ENCODE results near the gene CD177.

The CD177 gene, protein sequence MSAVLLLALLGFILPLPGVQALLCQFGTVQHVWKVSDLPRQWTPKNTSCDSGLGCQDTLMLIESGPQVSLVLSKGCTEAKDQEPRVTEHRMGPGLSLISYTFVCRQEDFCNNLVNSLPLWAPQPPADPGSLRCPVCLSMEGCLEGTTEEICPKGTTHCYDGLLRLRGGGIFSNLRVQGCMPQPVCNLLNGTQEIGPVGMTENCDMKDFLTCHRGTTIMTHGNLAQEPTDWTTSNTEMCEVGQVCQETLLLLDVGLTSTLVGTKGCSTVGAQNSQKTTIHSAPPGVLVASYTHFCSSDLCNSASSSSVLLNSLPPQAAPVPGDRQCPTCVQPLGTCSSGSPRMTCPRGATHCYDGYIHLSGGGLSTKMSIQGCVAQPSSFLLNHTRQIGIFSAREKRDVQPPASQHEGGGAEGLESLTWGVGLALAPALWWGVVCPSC

DNA sequence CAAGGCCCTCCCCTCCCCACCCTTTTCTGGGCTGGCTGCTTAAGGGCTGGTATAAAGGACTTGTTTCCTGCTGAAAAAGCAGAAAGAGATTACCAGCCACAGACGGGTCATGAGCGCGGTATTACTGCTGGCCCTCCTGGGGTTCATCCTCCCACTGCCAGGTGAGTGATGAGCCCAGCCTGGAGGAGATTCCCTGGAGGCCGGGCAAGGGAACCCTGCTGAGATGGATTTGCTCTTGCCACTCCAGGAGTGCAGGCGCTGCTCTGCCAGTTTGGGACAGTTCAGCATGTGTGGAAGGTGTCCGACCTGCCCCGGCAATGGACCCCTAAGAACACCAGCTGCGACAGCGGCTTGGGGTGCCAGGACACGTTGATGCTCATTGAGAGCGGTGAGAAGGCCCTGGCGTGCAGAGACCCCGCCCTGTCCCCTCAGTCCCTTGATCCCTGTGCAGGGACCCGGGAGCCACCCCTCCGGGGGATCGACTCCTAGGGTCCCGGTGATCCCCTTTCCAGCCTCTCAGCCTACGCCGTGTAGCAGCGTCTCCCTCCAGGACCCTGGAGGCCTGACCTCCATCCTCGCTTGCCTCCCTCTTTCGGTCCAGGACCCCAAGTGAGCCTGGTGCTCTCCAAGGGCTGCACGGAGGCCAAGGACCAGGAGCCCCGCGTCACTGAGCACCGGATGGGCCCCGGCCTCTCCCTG is at the start of gene CD177:
Gene CD177, plus strand, starts transcription at position 81 of the 699 bp plus-strand sequence. Its CDS starts 29 bp downstream, at position 110.
- ATAC-seq (no peak), DNase-seq (no peak)
- Mint-ChIP-seq H3K4me3 (no peak within 1 kb of the TSS), H3K36me3 (ENCODE audit: low read depth) (no peaks in the 10 kb centered on the region), H3K4me1 (no peaks in the 10 kb centered on the region), H3K9me3 (no peaks in the 10 kb centered on the region), H3K27me3 (no peaks in the 10 kb centered on the region), H3K27ac (no peak within 1 kb of the TSS)

DNA sequence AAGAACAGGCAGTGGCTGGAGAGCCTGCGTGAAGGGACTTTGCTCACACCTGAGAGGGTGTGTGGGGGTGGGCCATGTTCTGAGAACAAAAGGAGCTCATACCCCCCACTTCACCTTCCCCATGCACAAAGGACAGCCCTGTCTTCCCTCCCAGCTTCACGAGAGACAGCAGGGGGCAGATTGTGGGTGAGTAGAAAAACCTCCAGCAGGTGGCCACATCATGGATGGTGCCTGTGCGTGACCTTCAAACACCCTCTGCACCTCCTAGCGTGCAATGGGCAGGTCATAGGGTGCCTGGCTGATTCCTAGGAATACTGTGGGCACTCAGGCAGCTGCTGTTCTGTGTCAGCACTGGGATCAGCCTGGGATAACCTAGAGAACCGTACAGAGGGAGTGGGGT is 47.8 kb upstream of the CD177 start:
- Mint-ChIP-seq H3K27ac (no peak overlapping the region), H3K27me3 (peaks cover 12% of the 10 kb centered on the region), H3K4me1 (no peaks in the 10 kb centered on the region), H3K4me3 (no peak overlapping the region), H3K36me3 (ENCODE audit: low read depth) (no peaks in the 10 kb centered on the region), H3K9me3 (no peaks in the 10 kb centered on the region)
- no peak for ATAC-seq
- DNase-seq: no peak

DNA sequence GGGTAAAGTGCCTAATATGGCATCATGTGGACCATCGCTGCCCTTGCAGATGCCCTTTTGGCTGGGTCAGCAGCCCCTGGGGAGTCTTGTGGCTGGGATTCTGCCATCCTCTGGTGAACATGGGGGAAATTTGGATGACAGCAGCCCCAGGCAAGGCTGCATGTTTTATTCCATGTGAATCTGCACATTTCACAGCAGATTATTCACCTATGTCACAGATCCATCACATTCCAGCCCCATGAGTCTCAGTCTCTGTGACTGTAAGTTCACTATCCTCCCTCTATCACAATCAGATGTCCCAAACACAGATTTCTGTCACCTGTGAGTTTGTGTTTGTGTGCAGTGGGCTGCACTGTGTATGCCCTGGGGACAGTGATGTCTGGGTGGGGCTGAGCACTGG is 47.4 kb upstream of the CD177 start:
- Mint-ChIP-seq H3K9me3 (no peaks in the 10 kb centered on the region), H3K4me1 (no peaks in the 10 kb centered on the region), H3K27me3 (peaks cover 12% of the 10 kb centered on the region), H3K27ac (no peak overlapping the region), H3K36me3 (ENCODE audit: low read depth) (no peaks in the 10 kb centered on the region), H3K4me3 (no peak overlapping the region)
- ATAC-seq: no peak
- no peak for DNase-seq

DNA sequence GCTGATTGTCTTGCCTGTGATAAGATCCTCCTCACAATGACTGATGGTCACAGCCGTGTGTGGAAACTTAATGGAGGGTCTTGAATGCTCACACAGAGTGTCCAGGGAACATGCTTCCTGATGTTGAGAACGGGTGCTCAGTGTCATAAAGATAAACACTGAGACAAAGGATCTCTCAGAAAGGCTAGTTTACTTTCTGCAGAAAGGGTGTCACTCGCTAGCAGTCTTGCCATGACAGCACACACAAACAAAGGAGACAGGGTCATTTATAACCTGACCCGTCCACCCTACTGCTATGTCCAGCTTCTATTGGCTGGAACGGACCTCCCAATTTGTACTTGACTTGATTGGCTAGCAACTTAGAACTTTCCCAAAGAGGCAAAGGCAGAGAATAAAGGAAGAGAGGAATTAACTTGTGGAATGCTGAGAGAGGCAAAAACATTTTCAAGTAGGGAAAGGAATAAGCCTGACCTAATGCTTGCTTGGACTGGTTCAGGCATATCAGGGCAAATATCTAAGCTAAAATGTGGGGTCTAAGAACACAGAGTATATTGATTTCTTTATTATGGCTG is 45.2 kb upstream of the CD177 start:
- Mint-ChIP-seq H3K27me3 (peaks cover 12% of the 10 kb centered on the region), H3K4me1 (no peaks in the 10 kb centered on the region), H3K4me3 (no peak overlapping the region), H3K9me3 (no peaks in the 10 kb centered on the region), H3K36me3 (ENCODE audit: low read depth) (no peaks in the 10 kb centered on the region), H3K27ac (no peak overlapping the region)
- no peak for DNase-seq
- ATAC-seq: no peak

DNA sequence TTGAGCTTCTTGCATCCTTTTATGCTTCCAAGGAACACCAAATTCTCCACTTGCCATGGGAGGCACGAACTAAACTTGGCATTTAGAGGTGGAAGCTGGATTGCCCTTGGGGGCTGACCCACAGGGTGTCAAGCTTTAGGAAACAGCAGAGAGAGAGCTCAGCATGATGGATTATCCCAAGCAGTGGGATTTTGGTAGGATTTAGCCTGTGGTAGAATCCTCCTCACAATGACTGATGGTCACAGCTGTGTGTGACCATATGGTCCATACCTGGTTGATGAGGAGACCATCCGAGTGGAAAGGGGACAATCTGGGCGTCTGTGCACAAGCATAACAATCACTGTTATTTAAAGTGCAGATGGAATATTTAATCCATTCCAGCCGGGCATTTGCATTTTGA is 44.0 kb upstream of the CD177 start:
- no peak overlapping the region for H3K4me3 Mint-ChIP-seq
- peaks cover 9% of the 10 kb centered on the region for H3K27me3 Mint-ChIP-seq
- no peaks in the 10 kb centered on the region for H3K36me3 Mint-ChIP-seq (ENCODE audit: low read depth)
- no peak for ATAC-seq
- H3K9me3 Mint-ChIP-seq: no peaks in the 10 kb centered on the region
- DNase-seq: no peak
- no peaks in the 10 kb centered on the region for H3K4me1 Mint-ChIP-seq
- H3K27ac Mint-ChIP-seq: no peak overlapping the region

DNA sequence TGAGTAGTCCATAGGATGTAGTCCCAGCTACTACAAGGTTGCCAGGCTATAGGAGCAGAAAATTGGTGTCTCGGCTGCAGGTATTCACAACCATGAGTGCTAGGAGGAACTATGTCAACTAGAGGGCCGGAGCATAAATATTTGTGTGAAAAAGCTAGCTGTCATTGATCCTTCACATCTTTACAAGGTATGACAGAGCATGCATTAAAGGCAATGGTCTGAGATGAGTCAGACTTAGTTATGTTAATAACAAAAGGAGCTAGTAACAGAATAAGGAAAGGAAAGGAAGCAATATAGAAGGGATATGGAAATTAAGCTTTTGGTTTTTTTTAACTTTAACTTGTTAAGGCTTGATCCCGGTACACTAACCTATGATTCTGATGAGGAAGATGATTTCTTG is 43.3 kb upstream of the CD177 start:
- no peaks in the 10 kb centered on the region for H3K36me3 Mint-ChIP-seq (ENCODE audit: low read depth)
- no peak for ATAC-seq
- no peaks in the 10 kb centered on the region for H3K9me3 Mint-ChIP-seq
- no peaks in the 10 kb centered on the region for H3K4me1 Mint-ChIP-seq
- H3K27me3 Mint-ChIP-seq: peaks cover 9% of the 10 kb centered on the region
- no peak for DNase-seq
- H3K27ac Mint-ChIP-seq: no peak overlapping the region
- H3K4me3 Mint-ChIP-seq: no peak overlapping the region

DNA sequence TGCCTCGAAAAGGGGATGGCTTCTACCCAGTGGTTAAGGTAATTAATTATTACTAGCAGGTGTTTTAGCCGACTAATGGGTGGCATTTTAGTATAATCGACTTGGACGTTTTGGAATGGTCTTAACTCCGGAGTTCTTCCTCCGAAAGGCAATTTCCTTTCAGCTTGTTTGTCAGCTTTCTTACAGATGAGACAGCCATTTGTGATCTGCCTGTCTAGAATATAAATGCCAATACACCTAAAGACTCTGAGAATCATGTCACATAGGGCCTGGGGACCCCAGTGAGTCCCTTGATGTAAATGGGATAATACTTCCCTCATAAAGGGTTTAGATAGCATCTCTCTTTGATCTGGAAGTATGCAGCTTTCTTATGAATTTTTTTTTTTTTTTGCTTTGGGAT is 42.2 kb upstream of the CD177 start:
- DNase-seq: no peak
- no peak for ATAC-seq
- Mint-ChIP-seq H3K27me3 (peaks cover 9% of the 10 kb centered on the region), H3K4me1 (no peaks in the 10 kb centered on the region), H3K27ac (no peak overlapping the region), H3K4me3 (no peak overlapping the region), H3K9me3 (no peaks in the 10 kb centered on the region), H3K36me3 (ENCODE audit: low read depth) (no peaks in the 10 kb centered on the region)

DNA sequence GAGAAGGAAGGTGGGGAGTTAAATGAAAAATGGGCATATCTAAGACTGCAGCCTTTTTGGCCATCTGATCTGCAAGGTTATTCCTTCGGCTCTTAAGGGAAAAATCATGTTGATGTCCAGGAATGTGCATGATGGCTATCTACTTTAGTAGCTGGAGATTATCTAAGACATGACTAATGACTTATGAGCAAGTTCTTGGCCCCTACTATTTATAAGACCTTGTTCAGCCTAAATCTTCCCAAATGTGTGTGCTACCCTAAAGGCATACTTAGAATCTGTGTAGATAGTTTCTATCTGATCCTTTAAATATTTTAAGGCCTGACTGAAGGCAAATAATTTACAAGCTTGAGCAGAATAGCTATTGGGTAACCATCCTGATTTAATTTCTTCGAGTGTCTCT is 41.8 kb upstream of the CD177 start:
- Mint-ChIP-seq H3K4me3 (no peak overlapping the region), H3K4me1 (no peaks in the 10 kb centered on the region), H3K9me3 (no peaks in the 10 kb centered on the region), H3K36me3 (ENCODE audit: low read depth) (no peaks in the 10 kb centered on the region), H3K27ac (no peak overlapping the region), H3K27me3 (peaks cover 12% of the 10 kb centered on the region)
- no peak for ATAC-seq
- DNase-seq: no peak

DNA sequence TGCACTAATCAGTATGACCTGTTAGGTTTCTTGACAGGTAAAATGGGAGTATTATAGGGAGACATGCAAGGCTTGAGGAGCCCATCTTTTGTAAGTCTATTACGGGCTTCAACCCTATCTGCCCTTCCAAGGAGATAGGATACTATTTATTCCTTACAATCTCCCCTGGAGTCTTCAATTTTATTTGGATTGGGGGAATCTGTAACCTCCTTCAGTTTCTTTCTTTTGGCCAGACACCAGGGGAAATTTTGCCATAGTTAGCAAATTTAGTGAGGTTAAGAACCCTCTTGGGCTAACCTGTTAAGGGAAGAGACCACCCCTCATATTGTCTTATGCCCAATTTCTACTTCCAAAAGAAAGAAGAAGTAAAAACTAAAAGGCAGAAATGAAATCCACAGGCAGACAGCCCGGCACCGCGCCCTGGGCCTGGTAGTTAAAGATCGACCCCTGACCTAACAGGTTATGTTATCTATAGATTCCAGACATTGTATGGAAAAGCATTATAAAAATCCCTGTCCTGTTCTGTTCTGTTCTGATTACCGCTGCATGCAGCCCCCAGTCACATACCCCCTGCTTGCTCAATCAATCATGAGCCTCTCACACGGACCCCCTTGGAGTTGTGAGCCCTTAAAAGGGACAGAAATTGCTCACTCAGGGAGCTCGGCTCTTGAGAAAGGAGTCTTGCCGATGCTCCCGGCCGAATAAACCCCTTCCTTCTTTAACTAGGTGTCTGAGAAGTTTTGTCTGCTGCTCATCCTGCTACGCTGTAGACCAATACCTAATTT is 39.6 kb upstream of the CD177 start:
- ATAC-seq (no peak), DNase-seq (no peak)
- Mint-ChIP-seq H3K36me3 (ENCODE audit: low read depth) (no peaks in the 10 kb centered on the region), H3K4me3 (no peak overlapping the region), H3K27ac (no peak overlapping the region), H3K9me3 (no peaks in the 10 kb centered on the region), H3K27me3 (peaks cover 8% of the 10 kb centered on the region), H3K4me1 (no peaks in the 10 kb centered on the region)

DNA sequence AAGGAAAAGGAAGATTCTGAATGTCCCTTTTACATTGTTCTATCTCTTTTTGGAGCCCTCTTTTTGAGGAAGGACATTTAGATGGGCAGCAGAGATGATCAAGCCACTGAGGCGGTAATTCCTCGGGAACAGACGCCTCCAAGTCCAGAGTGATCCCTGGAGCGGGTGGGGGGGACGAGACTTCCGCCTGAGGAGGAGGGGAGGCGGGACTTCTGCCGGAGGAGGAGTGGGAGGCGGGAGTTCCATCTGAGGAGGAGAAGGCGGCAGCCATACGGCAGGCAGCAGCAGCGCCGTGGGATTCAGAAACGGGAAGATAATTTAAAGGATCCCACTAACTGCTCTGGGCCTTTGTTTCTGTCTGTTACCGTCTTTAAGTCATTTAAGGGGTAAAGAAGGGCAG is 37.6 kb upstream of the CD177 start:
- Mint-ChIP-seq H3K9me3 (no peaks in the 10 kb centered on the region), H3K27me3 (peaks cover 3% of the 10 kb centered on the region), H3K36me3 (ENCODE audit: low read depth) (no peaks in the 10 kb centered on the region), H3K27ac (no peak overlapping the region), H3K4me3 (no peak overlapping the region), H3K4me1 (no peaks in the 10 kb centered on the region)
- DNase-seq (no peak), ATAC-seq (no peak)

DNA sequence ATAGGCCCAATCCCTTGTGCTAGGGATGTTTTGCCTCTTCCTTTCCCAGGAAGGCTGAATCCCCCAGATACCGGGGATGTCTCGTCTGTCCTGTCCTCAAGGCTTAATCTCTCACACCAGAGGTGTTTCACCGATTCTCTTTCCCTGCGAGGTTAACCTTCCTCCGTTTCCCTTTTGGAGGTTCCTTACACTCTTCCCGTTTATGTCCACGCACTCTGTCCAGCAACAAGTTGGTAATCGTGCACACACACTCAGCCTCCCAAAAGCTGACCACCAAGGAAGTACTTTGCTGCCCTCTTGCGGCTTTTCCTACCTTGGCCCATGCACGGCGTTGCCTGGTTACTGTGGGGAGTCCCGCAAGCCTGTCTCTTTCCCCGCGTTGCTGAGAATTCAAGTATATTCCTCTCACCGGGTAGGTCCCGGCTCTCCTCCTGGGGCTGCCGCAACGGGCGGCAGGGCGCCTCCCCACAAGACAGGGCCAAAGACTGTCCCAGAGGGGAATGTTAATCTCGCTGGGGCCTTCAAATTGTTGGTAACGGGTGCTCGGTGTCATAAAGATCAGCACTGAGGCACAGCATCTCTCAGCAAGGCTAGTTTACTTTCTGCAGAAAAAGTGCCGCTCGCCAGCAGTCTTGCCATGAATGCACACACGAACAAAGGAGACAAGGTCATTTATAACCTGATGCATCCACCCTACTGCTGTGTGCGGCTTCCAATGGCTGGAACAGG is 36.7 kb upstream of the CD177 start:
- Mint-ChIP-seq H3K9me3 (no peaks in the 10 kb centered on the region), H3K27me3 (peaks cover 3% of the 10 kb centered on the region), H3K36me3 (ENCODE audit: low read depth) (no peaks in the 10 kb centered on the region), H3K4me1 (no peaks in the 10 kb centered on the region), H3K4me3 (no peak overlapping the region), H3K27ac (no peak overlapping the region)
- no peak for ATAC-seq
- DNase-seq: no peak

DNA sequence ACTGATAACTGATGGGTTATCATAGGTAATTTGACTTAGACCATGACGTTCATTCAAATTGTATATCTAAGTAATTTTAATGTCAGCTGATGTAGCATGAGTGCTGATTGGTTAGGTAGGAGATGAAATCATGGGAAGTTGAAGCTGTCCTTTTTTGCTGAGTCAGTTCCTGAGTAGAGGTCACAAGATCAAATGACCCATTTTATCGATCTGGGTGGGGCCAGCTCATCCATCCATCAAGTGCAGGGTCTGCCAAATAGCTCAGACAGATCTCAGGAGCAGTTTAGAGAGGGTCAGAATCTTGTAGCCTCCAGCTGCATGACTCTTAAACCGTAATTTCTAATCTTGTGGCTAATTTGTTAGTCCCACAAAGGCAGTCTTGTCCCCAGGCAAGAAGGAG is 35.3 kb upstream of the CD177 start:
- ATAC-seq (no peak), DNase-seq (no peak)
- H3K9me3 Mint-ChIP-seq: no peaks in the 10 kb centered on the region
- no peaks in the 10 kb centered on the region for H3K4me1 Mint-ChIP-seq
- no peaks in the 10 kb centered on the region for H3K36me3 Mint-ChIP-seq (ENCODE audit: low read depth)
- no peak overlapping the region for H3K27ac Mint-ChIP-seq
- H3K27me3 Mint-ChIP-seq: peaks cover 3% of the 10 kb centered on the region
- H3K4me3 Mint-ChIP-seq: no peak overlapping the region

DNA sequence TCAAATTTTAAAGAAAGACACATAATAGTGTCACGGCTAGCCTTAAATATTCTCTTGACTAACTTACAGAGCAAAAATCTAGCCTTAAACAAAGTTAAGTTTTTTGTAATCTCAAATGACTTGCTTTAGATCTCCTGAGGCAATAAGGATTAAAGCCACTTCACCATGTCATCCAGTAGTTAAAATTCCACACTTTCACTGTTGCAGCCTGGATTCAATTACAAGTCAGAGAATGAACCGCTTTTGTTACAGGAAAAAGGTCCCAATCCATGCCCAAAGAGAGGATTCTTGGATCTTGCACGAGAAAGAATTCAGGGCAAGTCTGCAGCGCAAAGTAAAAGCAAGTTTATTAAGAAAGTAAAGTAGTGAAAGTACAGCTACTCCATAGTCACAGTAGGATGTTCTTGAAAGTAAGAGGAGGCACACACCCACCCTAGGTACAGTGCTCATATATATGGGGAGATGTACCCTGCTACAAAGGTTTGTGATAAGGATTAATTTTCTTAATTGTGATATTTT is 34.6 kb upstream of the CD177 start:
- Mint-ChIP-seq H3K27me3 (peaks cover 3% of the 10 kb centered on the region), H3K4me3 (no peak overlapping the region), H3K4me1 (no peaks in the 10 kb centered on the region), H3K27ac (no peak overlapping the region), H3K36me3 (ENCODE audit: low read depth) (no peaks in the 10 kb centered on the region), H3K9me3 (no peaks in the 10 kb centered on the region)
- DNase-seq: no peak
- ATAC-seq: no peak

DNA sequence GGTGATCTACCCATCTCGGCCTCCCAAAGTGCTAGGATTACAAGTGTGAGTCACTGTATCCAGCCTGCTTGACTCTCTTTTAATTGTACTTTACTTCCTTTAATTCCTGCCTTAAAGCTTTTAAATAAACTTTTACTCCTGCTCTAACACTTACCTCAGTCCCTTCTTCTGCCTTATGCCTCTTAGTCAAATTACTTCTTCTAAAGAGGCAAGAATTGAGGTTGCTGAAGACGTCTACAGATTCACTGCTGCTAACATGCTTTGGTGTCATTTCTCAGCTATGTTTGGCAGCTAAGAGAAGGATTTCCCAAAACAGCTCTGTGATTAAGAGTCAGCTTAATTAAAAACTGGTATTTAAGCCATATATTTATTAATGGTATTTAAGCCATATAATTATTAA is 32.9 kb upstream of the CD177 start:
- ATAC-seq (no peak), DNase-seq (no peak)
- H3K27me3 Mint-ChIP-seq: peaks cover 3% of the 10 kb centered on the region
- no peak overlapping the region for H3K27ac Mint-ChIP-seq
- H3K4me3 Mint-ChIP-seq: no peak overlapping the region
- no peaks in the 10 kb centered on the region for H3K9me3 Mint-ChIP-seq
- H3K36me3 Mint-ChIP-seq (ENCODE audit: low read depth): no peaks in the 10 kb centered on the region
- no peaks in the 10 kb centered on the region for H3K4me1 Mint-ChIP-seq

All from activated naive CD8-positive, alpha-beta T cell treated with anti-CD3 and anti-CD28 coated beads, Interleukin-2, amount 50 U/mL, for 24 hours (primary cell).